GM12878 (cell line): Measurements from ENCODE around the gene TRABD. TPM values are rescaled to one million over a fixed set of nuclear protein-coding genes. Genes with fewer than 3 reads are reported as not detected.

Experiments
- ATAC-seq: fragments of 200-7000 bp; cut with Tn5 transposase; 3 replicates; pipeline ENCODE4 v1.9.1; 2020; ENCODE audit warnings: mild to moderate bottlenecking, moderate library complexity
- BruUV-seq: library from RNA; stranded (reverse); fragments of 400-500 nt; replicated peaks from 2 replicates; lab custom pipeline; 2021; lab: Mats Ljungman, UMichigan
- CTCF ChIA-PET: fragments of 300-600 bp; sonication (Branson Sonifier 250); formaldehyde crosslinking; extraction: SDS; loops from one replicate; lab custom pipeline; 2021; ENCODE audit warnings: inconsistent platforms; lab: Yijun Ruan, JAX
- POLR2A ChIA-PET: fragments of 350-600 bp; formaldehyde crosslinking; extraction: SDS; loops from one replicate; lab custom pipeline; 2021; ENCODE audit warnings: inconsistent platforms; lab: Charles Lee
- RAD21 ChIA-PET: fragments of 300-600 bp; sonication (Branson Sonifier 250); formaldehyde crosslinking; loops from one replicate; lab custom pipeline; 2023; ENCODE audit warnings: antibody characterized with exemption; ENCODE audit not compliant: unreplicated experiment; lab: Charles Lee
- SMC1A ChIA-PET: fragments of 300-600 bp; sonication (Branson Sonifier 250); formaldehyde crosslinking; loops from one replicate; lab custom pipeline; 2023; ENCODE audit not compliant: unreplicated experiment, uncharacterized antibody; lab: Charles Lee
- DNase-seq: peaks from one replicate; pipeline ENCODE4 v3.0.0-alpha.2; 2011; ENCODE audit warnings: low read depth, low spot score
- FAIRE-seq: peaks from 3 replicates; lab custom pipeline; 2011; peaks lifted over from hg19 to GRCh38; lab: Jason Lieb, UNC
- H2AFZ ChIP-seq: 2 replicates; pipeline ENCODE4 v1.6.0; 2011; ENCODE audit warnings: low read depth, low read length, control low read depth; ENCODE audit not compliant: control insufficient read depth
- H3K27ac ChIP-seq: 2 replicates; pipeline ENCODE4 v1.5.1; 2011; ENCODE audit warnings: control low read depth; ENCODE audit not compliant: control insufficient read depth, insufficient read depth
- H3K27me3 ChIP-seq, 2 experiments: replicated peaks in 1 of 2; 2 replicates each; pipeline versions ENCODE4 v1.6.0 to v1.6.1; 2011; ENCODE audit warnings: low read length in 1 of 2; ENCODE audit not compliant: control insufficient read depth in 2 of 2, insufficient read depth in 2 of 2
- H3K36me3 ChIP-seq, 2 experiments: 2 replicates each; pipeline ENCODE4 v1.5.1; 2011; ENCODE audit warnings: low read length in 1 of 2; ENCODE audit not compliant: control insufficient read depth in 2 of 2, insufficient read depth in 2 of 2
- H3K4me1 ChIP-seq: 2 replicates; pipeline ENCODE4 v1.6.1; 2011; ENCODE audit warnings: mild to moderate bottlenecking, low read length, moderate library complexity, mixed read lengths; ENCODE audit not compliant: control insufficient read depth, insufficient read depth
- H3K4me2 ChIP-seq: 2 replicates; pipeline ENCODE4 v1.6.0; 2011; ENCODE audit warnings: control low read depth; ENCODE audit not compliant: control insufficient read depth, insufficient read depth
- H3K4me3 ChIP-seq: fragments of 200-600 bp; sonication (generic); 2 replicates; pipeline ENCODE4 v1.5.1; 2016
- H3K79me2 ChIP-seq: 2 replicates; pipeline ENCODE4 v1.6.0; 2011; ENCODE audit warnings: low read length; ENCODE audit not compliant: control insufficient read depth, insufficient read depth
- H3K9ac ChIP-seq: 2 replicates; pipeline ENCODE4 v1.8.0; 2011; ENCODE audit warnings: low read length, control low read depth, mixed read lengths; ENCODE audit not compliant: control insufficient read depth, insufficient read depth
- H3K9me3 ChIP-seq: replicated peaks from 3 replicates; pipeline ENCODE4 v1.5.1; 2011; ENCODE audit warnings: mild to moderate bottlenecking, low read length; ENCODE audit not compliant: control insufficient read depth, insufficient read depth
- H4K20me1 ChIP-seq: 2 replicates; pipeline ENCODE4 v1.6.0; 2011; ENCODE audit not compliant: control insufficient read depth, insufficient read depth
- ASH2L ChIP-seq: fragments of 300-600, 200-600 bp; sonication (generic); IDR thresholded peaks from 2 replicates; pipeline ENCODE4 v1.6.1; 2017; ENCODE audit warnings: low read depth, mild to moderate bottlenecking, borderline replicate concordance
- EED ChIP-seq: sonication (generic); IDR thresholded peaks from 2 replicates; pipeline ENCODE4 v1.6.1; 2016; ENCODE audit warnings: antibody characterized with exemption, low read depth
- POLR2A ChIP-seq: IDR thresholded peaks from 2 replicates; pipeline ENCODE4 v1.6.1; 2011; ENCODE audit warnings: low read depth, mild to moderate bottlenecking, low read length
- RAD21 ChIP-seq: IDR thresholded peaks from 2 replicates; pipeline ENCODE4 v1.6.1; 2011; ENCODE audit warnings: mild to moderate bottlenecking, low read depth, low read length, moderate library complexity; ENCODE audit not compliant: insufficient read depth
- RUNX3 ChIP-seq: IDR thresholded peaks from 2 replicates; pipeline ENCODE4 v1.6.1; 2012; ENCODE audit warnings: low read length, inconsistent platforms
- SMC3 ChIP-seq: IDR thresholded peaks from 2 replicates; pipeline ENCODE4 v1.6.1; 2011; ENCODE audit warnings: low read length, improper control_type of control experiment, borderline replicate concordance
- ZNF384 ChIP-seq: IDR thresholded peaks from 2 replicates; pipeline ENCODE4 v1.6.1; 2012; ENCODE audit warnings: low read depth, mild to moderate bottlenecking, low read length, improper control_type of control experiment, borderline replicate concordance
- WGBS: methylation state at CpG from one replicate; pipeline ENCODE4 v1.1.6; 2016; ENCODE audit warnings: low lambda C conversion rate; ENCODE audit not compliant: insufficient replicate concordance, insufficient coverage; ENCODE audit errors: missing lambda C conversion rate; 5-methylcytosine and 5-hydroxymethylcytosine counted together
- in situ Hi-C: fragments of 300-500 bp; cut with MboI; formaldehyde crosslinking; loops from 9 replicates; pipeline ENCODE4 v1.14.3; 2018; ENCODE audit warnings: mixed read lengths
- intact Hi-C: fragments of 100-400 bp; cut with micrococcal nuclease; formaldehyde crosslinking; loops from one replicate; pipeline ENCODE4 v1.14.2; 2022; ENCODE audit not compliant: unreplicated experiment
- polyA plus RNA-seq, 11 experiments: library from polyadenylated mRNA; depleted of rRNA in 4 of 11; unstranded in 6 of 11; stranded (reverse) in 5 of 11; fragments of >200 nt; fragmentation: Nextera tagmentation in 4 of 11; fragmentation: Illumina TruSeq in 1 of 11; extraction: Ambion mirVana in 4 of 11; extraction: Trizol in 1 of 11; gene quantifications; 1 replicate in 1 of 11; 2 replicates in 10 of 11; pipeline versions ENCODE4 v1.2.1 to v1.2.3, GENCODE V29; 2011 to 2016; ENCODE audit warnings: inconsistent platforms in 2 of 11, missing spikeins in 2 of 11, low read depth in 1 of 11
- total RNA-seq, 4 experiments: library from RNA; depleted of rRNA in 3 of 4; stranded (reverse); fragments of >200 nt in 3 of 4; fragmentation: Illumina TruSeq in 1 of 4; extraction: Trizol in 1 of 4; gene quantifications; 2 replicates each; pipeline versions ENCODE4 v1.2.1 to v1.2.3, GENCODE V29; 2013 to 2021
- TF ChIP-seq, protein P1 (sequence below), 3 experiments: IDR thresholded peaks in 2 of 3; conservative IDR thresholded peaks in 1 of 3; 2 replicates each; pipeline ENCODE4 v1.5.1; 2011; ENCODE audit warnings: low read depth in 3 of 3, low read length in 3 of 3, mild to moderate bottlenecking in 3 of 3, control low read depth in 2 of 3, moderate library complexity in 2 of 3, inconsistent platforms in 1 of 3, mixed read lengths in 1 of 3; ENCODE audit not compliant: control insufficient read depth in 2 of 3, insufficient read depth in 1 of 3; ENCODE audit errors: extremely low read depth in 1 of 3

TRABD gene
- total and polyA plus RNA-seq, 10 of the 15 experiments (the other 5 are each of a cell fraction or from before 2014, with no cell fraction given) = 0.43 to 116 (median 58.1) TPM

DNA sequence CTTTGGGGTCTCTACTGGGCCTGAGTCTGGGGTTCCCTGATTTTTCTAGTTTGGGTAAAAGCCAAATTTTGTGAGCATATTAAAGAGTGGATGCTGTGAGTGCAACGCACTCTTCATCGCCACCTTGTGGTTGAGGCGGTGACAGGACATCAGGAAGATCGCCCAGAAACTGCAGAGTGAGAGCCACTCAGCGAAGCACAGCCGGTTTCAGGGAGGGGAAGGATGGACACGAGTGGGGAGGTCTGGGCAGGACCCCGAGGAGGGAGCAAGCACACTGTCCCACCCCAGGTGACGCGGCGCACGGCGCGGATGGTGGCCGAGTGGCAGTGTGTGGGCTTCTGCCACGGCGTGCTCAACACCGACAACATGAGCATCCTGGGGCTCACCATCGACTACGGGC, 24.2 kb downstream of the TRABD start (continued):
- TF ChIP-seq, protein P1, sequence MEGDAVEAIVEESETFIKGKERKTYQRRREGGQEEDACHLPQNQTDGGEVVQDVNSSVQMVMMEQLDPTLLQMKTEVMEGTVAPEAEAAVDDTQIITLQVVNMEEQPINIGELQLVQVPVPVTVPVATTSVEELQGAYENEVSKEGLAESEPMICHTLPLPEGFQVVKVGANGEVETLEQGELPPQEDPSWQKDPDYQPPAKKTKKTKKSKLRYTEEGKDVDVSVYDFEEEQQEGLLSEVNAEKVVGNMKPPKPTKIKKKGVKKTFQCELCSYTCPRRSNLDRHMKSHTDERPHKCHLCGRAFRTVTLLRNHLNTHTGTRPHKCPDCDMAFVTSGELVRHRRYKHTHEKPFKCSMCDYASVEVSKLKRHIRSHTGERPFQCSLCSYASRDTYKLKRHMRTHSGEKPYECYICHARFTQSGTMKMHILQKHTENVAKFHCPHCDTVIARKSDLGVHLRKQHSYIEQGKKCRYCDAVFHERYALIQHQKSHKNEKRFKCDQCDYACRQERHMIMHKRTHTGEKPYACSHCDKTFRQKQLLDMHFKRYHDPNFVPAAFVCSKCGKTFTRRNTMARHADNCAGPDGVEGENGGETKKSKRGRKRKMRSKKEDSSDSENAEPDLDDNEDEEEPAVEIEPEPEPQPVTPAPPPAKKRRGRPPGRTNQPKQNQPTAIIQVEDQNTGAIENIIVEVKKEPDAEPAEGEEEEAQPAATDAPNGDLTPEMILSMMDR (IDR thresholded peaks at IDR 0.05 in 2 of 3, conservative IDR thresholded peaks at IDR 0.05 in 1 of 3; ENCODE audit: control insufficient read depth in 2 of 3, extremely low read depth in 1 of 3, insufficient read depth in 1 of 3, low read depth in 3 of 3, low read length in 3 of 3) = peak; percentile 85 to 91 (median 86)
- 0 out of 2 replicates have a peak, but pooled peaks have one; percentile 12 for TF ChIP-seq POLR2A
- TF ChIP-seq RUNX3 = peak; percentile 50
- no peak for TF ChIP-seq ZNF384
- TF ChIP-seq RAD21 = peak; percentile 73
- no peak for TF ChIP-seq EED
- peak; percentile 92 for TF ChIP-seq SMC3

DNA sequence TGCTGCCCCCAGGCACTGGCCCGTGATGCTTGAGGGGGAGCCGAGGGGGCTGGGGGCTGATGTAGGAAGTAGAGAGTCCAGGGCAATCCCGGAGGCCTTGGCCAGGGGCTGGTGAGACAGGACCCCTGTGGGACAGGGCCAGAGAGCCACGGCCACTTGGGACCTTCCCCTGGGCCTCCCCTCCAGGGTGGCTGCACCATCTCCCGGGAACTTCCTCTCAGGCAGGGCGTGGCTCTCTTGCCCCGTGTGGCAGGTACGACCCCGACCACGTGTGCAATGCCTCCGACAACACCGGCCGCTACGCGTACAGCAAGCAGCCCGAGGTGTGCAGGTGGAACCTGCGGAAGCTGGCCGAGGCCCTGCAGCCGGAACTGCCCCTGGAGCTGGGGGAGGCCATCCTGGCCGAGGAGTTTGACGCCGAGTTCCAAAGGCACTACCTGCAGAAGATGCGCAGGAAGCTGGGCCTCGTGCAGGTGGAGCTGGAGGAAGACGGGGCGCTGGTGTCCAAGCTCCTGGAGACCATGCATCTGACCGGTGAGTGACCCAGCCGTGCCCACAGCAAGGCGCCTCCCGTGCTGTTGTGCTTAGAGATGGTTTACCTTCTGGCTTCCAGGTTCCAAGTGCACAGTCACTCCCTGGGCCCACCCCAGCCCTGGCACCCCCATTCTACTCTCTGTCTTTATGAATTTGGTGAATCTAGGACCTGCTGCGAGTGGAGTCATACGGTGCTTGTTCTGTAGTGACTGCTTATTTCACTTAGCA, 24.8 kb downstream of the TRABD start:
- no peaks in the 10 kb centered on the region for H3K9me3 ChIP-seq
- TF ChIP-seq ASH2L = no peak
- TF ChIP-seq POLR2A = peak; percentile 43; the same call in 1 of the 2 replicates
- ChIA-PET CTCF (interaction anchor here (0.7 to 4.0 kb wide), 4 partner anchors 45 to 443 kb away, joined by 3 to 15 read pairs (median 4); no protein-coding TSS in a partner anchor), POLR2A (interaction anchor here (0.5 to 0.6 kb wide), 2 partner anchors 53 to 453 kb away, joined by 4 to 6 read pairs; no protein-coding TSS in a partner anchor), SMC1A (no interaction called here), RAD21 (no interaction called here)
- H3K4me1 ChIP-seq = no peaks in the 10 kb centered on the region
- no peaks in the 10 kb centered on the region; the same call in 1 of the 2 replicates for H3K79me2 ChIP-seq
- H3K9ac ChIP-seq = no peak overlapping the region
- H3K4me2 ChIP-seq = no peak overlapping the region
- in situ Hi-C loops = loop anchor here (5.0 kb wide), 1 partner anchor 63 kb away; no protein-coding TSS in a partner anchor
- DNase-seq = no peak
- no peak overlapping the region for H3K4me3 ChIP-seq
- peaks cover 7 to 22% of the 10 kb centered on the region in 2 experiments; a peak in 3 of 4 replicates for H3K36me3 ChIP-seq
- no peak for ATAC-seq
- H4K20me1 ChIP-seq = no peaks in the 10 kb centered on the region; the same call in 1 of the 2 replicates
- intact Hi-C loops = no loop called here
- no TSS peak for BruUV-seq
- no peak overlapping the region for H2AFZ ChIP-seq
- H3K27ac ChIP-seq = no peak overlapping the region
- H3K27me3 ChIP-seq = no peaks in the 10 kb centered on the region
- FAIRE-seq = no peak
- WGBS = 84% methylated on average over 32 of the region's 32 CpGs
